ENCODE results near the gene TM6SF1.
"Not testable (repeated sequence)": the region's sequence is repeated elsewhere in the genome, so short reads cannot be mapped to it uniquely, and the experiment has no call there.

- TF ChIP-seq CTCF (IDR thresholded peaks at IDR 0.05); ZFX (IDR thresholded peaks at IDR 0.05; ENCODE audit: borderline replicate concordance): not testable (repeated sequence)
These were observed 62.1 kb downstream of the TM6SF1 start for GRCh38 chr15:83169576-83169975.
